Endothelial cell (in vitro differentiated cells): ENCODE data around the gene SLC17A8. TPM values are rescaled to one million over a fixed set of nuclear protein-coding genes. Genes with fewer than 3 reads are reported as not detected.

Experiments used
- DNase-seq: peaks from one replicate; pipeline ENCODE4 v3.0.0; 2021; ENCODE audit warnings: low spot score
- H3K27ac Mint-ChIP-seq: one replicate; pipeline ENCODE4 v1.8.0; 2021; ENCODE audit warnings: mixed read lengths, inconsistent platforms; ENCODE audit not compliant: unreplicated experiment
- H3K27me3 Mint-ChIP-seq: one replicate; pipeline ENCODE4 v1.8.0; 2021; ENCODE audit warnings: mild to moderate bottlenecking, moderate library complexity, mixed read lengths, inconsistent platforms; ENCODE audit not compliant: unreplicated experiment
- H3K36me3 Mint-ChIP-seq: one replicate; pipeline ENCODE4 v1.8.0; 2021; ENCODE audit warnings: mild to moderate bottlenecking, low read depth, mixed read lengths, inconsistent platforms; ENCODE audit not compliant: unreplicated experiment
- H3K4me1 Mint-ChIP-seq: one replicate; pipeline ENCODE4 v1.8.0; 2021; ENCODE audit warnings: mild to moderate bottlenecking, mixed read lengths, inconsistent platforms; ENCODE audit not compliant: unreplicated experiment
- H3K4me3 Mint-ChIP-seq: one replicate; pipeline ENCODE4 v1.8.0; 2021; ENCODE audit warnings: mild to moderate bottlenecking, mixed read lengths, inconsistent platforms; ENCODE audit not compliant: unreplicated experiment
- H3K9me3 Mint-ChIP-seq: one replicate; pipeline ENCODE4 v1.8.0; 2021; ENCODE audit warnings: mixed read lengths, inconsistent platforms; ENCODE audit not compliant: unreplicated experiment
- CTCF ChIP-seq: fragments of 200-600 bp; sonication (generic); IDR thresholded peaks from one replicate; pipeline ENCODE4 v1.5.0; 2021; ENCODE audit warnings: antibody characterized with exemption; ENCODE audit not compliant: unreplicated experiment
- total RNA-seq: library from RNA; stranded (reverse); fragmentation: NEBNext Ultra II Directional; extraction: Animal tissue kit (Norgen Biotek cat#: 25700); gene quantifications from one replicate; pipeline ENCODE4 v1.2.1, GENCODE V29; 2021; ENCODE audit not compliant: unreplicated experiment

SLC17A8 gene
- total RNA-seq, 1 donor from 2014 or later, result not detected

GRCh38 chr12:100365411-100365810 lies 8.5 kb downstream of the SLC17A8 start:
- no peaks in the 10 kb centered on the region for H3K4me1 Mint-ChIP-seq
- H3K27me3 Mint-ChIP-seq, result peaks cover 4% of the 10 kb centered on the region
- H3K27ac Mint-ChIP-seq, result no peak overlapping the region
- no peak for TF ChIP-seq CTCF
- no peaks in the 10 kb centered on the region for H3K36me3 Mint-ChIP-seq
- H3K9me3 Mint-ChIP-seq, result peaks cover 4% of the 10 kb centered on the region
- H3K4me3 Mint-ChIP-seq, result no peak overlapping the region
- DNase-seq, result no peak

DNA sequence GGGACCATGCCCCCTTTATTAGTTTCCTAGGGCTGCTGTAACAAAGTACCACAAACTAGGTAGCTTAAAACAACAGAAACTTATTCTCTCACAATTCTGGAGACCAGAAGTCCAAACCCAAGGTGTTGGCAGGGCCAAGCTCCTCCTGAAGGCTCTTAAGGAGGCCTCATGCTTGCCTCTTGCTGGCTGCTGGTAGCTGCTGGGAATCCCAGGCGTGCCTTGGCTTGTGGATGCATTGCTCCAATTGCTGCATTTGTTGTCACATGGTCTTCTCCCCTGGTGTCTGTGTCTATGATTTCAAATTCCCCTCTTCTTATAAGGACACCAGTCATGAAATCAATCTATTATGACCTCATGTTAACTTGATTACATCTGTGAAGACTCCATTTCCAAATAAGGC lies 11.2 kb downstream of the SLC17A8 start:
- Mint-ChIP-seq H3K4me1 (no peaks in the 10 kb centered on the region), H3K27me3 (no peaks in the 10 kb centered on the region), H3K4me3 (no peak overlapping the region), H3K27ac (no peak overlapping the region), H3K9me3 (peaks cover 4% of the 10 kb centered on the region), H3K36me3 (no peaks in the 10 kb centered on the region)
- no peak for TF ChIP-seq CTCF
- DNase-seq, result no peak

- no peak for DNase-seq
- TF ChIP-seq CTCF, result no peak
- peaks cover 3% of the 10 kb centered on the region for H3K27me3 Mint-ChIP-seq
- peaks cover 4% of the 10 kb centered on the region for H3K9me3 Mint-ChIP-seq
- no peak overlapping the region for H3K27ac Mint-ChIP-seq
- no peaks in the 10 kb centered on the region for H3K4me1 Mint-ChIP-seq
- no peaks in the 10 kb centered on the region for H3K36me3 Mint-ChIP-seq
- H3K4me3 Mint-ChIP-seq, result no peak overlapping the region
Observed at GRCh38 chr12:100371146-100371545, 14.3 kb downstream of the SLC17A8 start.

DNA sequence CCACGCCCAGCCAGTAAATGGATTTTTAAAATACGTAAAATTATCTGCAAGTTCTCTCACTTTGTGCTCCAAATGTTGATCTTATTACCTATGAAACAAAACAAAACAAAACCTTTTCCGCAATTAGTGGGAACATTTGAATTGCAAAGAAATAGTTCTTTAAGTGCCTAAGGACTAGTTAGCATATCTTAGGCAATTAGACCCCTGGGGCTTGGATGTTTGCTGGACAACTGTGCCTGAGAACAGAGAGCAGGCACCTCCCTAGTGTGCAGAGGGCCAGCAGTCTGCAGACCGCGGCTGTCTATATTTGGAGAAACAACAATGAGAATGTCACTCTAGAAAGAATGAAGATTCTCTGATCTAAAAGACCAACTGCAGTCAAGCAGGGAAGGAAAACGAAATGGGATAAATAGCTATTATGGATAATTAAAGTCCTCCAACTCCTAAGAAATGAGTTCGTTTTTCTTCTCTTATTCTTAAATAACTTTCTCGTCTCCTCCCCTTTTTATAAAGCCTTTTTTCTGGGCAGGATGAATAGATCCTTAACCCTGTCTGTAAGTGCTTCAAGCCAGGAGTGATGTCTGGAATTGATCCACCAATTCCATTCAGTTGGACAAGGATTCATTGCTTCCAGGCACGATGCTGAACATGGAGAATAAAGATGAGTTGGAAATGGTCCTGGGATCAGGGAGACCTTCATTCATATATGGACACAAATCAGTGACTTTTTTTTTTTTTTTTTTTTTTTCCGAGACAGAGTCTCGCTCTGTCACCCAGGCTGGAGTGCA lies 16.2 kb downstream of the SLC17A8 start:
- Mint-ChIP-seq H3K27me3 (peaks cover 3% of the 10 kb centered on the region), H3K9me3 (peaks cover 4% of the 10 kb centered on the region), H3K36me3 (no peaks in the 10 kb centered on the region), H3K27ac (no peak overlapping the region), H3K4me3 (no peak overlapping the region), H3K4me1 (no peaks in the 10 kb centered on the region)
- DNase-seq, result no peak
- TF ChIP-seq CTCF, result no peak

DNA sequence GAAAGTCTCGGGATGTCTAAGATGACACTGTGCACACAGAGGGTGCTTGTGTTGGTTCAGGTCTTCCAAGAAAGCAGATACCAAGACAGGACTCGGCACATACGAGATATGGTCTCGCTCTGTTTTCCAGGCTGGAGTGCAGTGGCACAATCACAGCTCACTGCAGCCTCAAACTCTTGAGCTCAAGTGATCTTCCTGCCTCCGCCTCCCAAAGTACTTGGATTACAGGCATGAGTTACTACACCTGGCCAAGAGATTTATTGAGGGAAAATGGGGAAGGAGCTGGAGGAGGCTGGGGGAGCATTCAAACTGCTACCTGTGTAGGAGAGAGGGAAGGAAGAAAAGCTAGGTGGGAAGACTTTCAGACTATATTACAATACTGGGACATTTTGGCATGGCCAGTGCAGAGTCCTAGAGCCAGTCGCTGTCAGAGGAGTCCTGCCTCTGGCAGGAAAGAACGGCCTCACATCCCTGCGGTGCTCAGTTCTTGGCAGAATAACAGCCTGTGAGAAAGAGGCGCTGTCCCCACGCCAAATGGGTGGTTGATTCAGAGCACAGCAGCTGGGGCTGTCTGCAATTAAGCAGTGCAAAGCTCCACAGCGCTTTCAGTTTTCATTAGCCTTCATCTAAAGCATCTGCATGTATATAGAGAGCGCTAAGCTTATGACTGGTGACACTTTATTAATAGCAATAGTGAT lies 18.3 kb downstream of the SLC17A8 start:
- H3K4me1 Mint-ChIP-seq, result no peaks in the 10 kb centered on the region
- H3K9me3 Mint-ChIP-seq, result no peaks in the 10 kb centered on the region
- H3K4me3 Mint-ChIP-seq, result no peak overlapping the region
- no peak for TF ChIP-seq CTCF
- no peak overlapping the region for H3K27ac Mint-ChIP-seq
- DNase-seq, result no peak
- peaks cover 3% of the 10 kb centered on the region for H3K27me3 Mint-ChIP-seq
- no peaks in the 10 kb centered on the region for H3K36me3 Mint-ChIP-seq
